ENCODE measurements around the gene PTDSS2. TPM values are rescaled to one million over a fixed set of nuclear protein-coding genes. Genes with fewer than 3 reads are reported as not detected.
"Not testable (repeated sequence)": the region's sequence is repeated elsewhere in the genome, so short reads cannot be mapped to it uniquely, and the experiment has no call there.

Gene PTDSS2
- total and polyA plus RNA-seq, 7 donors = 4.8 to 76.2 (median 30.1) TPM

GRCh38 chr11:431921-432320 is 18.2 kb upstream of the PTDSS2 start:
- 92 to 94% methylated on average over 13 of the region's 13 CpGs for WGBS, 2 donors
- H3K4me1 ChIP-seq = no peaks in the 10 kb centered on the region
- H3K27me3 ChIP-seq = peaks cover 0 to 13% (median 13%) of the 10 kb centered on the region in 3 donors
- no peak for DNase-seq
- no peak overlapping the region for H3K4me3 ChIP-seq
- no peak for TF ChIP-seq POLR2A (IDR thresholded peaks at IDR 0.05)
- no peak for TF ChIP-seq EP300 (IDR thresholded peaks at IDR 0.05)
- no peak for TF ChIP-seq CTCF (IDR thresholded peaks at IDR 0.05)
- no peaks in the 10 kb centered on the region for H3K9me3 ChIP-seq
- intact Hi-C loops (cut with DNase I) = no loop called here
- H3K27ac ChIP-seq = no peak overlapping the region
- no peaks in the 10 kb centered on the region for H3K36me3 ChIP-seq

DNA sequence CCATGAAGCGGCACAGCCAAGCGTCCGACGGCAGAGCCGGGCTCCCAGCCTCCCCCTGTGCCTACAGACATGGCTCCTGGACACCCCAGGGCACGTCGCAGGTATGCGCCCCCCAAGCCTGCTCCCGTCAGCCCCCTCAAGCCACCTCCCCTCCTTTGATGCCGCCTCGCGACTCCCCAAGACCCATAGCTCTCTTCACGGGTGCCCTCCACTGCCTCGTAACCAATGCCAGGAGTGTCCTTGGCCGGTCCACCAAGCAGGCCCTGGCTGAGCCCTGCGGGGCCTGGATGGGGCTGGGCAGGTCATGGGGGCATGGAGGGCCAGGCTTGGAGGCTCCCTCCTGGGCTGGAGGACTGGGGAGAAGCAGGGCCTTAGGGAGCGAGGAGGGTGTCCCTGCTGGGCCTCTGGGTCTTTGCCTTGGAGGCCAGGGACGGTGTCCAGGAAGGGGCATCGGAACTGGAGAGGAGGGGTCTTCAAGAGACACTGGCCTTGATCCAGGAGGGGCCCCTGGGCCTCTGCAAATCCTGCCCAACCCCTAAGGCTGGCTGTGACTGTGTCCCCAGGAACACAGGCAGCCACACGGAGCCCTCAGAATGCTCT is 17.5 kb upstream of the PTDSS2 start:
- intact Hi-C loops (cut with DNase I) = no loop called here
- peaks cover 0 to 18% (median 13%) of the 10 kb centered on the region in 3 donors for H3K27me3 ChIP-seq
- H3K4me3 ChIP-seq = no peak overlapping the region
- no peaks in the 10 kb centered on the region for H3K9me3 ChIP-seq
- DNase-seq = no peak
- no peak overlapping the region for H3K27ac ChIP-seq
- no peaks in the 10 kb centered on the region for H3K36me3 ChIP-seq
- TF ChIP-seq POLR2A (IDR thresholded peaks at IDR 0.05) (no peak), EP300 (IDR thresholded peaks at IDR 0.05) (no peak), CTCF (IDR thresholded peaks at IDR 0.05) (no peak), POLR2AphosphoS5 (IDR thresholded peaks at IDR 0.05) (no peak)
- WGBS, 2 donors = 94% methylated on average over 20 of the region's 20 CpGs
- H3K4me1 ChIP-seq = no peaks in the 10 kb centered on the region

- intact Hi-C loops (cut with DNase I) = no loop called here
- Histone ChIP-seq H3K36me3 (no peaks in the 10 kb centered on the region), H3K4me1 (no peaks in the 10 kb centered on the region), H3K4me3 (no peak overlapping the region), H3K27me3 (peaks cover 0 to 24% (median 13%) of the 10 kb centered on the region in 3 donors), H3K27ac (no peak overlapping the region), H3K9me3 (no peaks in the 10 kb centered on the region)
- DNase-seq = no peak
- TF ChIP-seq CTCF (IDR thresholded peaks at IDR 0.05) (no peak), POLR2A (IDR thresholded peaks at IDR 0.05) (no peak), POLR2AphosphoS5 (IDR thresholded peaks at IDR 0.05) (no peak), EP300 (IDR thresholded peaks at IDR 0.05) (no peak)
- 95% methylated on average over 17 of the region's 17 CpGs for WGBS, 2 donors
Measured at GRCh38 chr11:433111-433510, 17.0 kb upstream of the PTDSS2 start.

DNA sequence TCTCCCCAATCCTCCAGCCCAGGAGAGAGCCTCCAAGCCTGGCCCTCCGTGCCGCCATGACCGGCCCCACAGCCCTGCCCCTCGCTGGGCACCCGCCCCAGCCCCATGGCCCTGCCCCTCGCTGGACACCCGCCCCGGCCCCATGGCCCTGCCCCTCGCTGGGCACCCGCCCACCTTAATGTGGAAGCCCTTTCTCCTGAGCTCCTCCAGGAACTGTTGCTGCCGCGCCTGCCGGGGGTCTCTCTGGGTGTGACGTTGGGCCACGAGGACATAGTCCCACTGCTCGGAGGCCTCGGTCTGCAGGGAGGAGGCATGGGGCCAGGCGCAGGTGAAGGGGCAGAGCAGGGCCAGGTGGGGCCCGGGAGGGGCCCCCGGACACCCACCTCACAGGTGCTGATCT is 16.4 kb upstream of the PTDSS2 start:
- no peak for DNase-seq
- Histone ChIP-seq H3K4me3 (no peak overlapping the region), H3K27me3 (peaks cover 0 to 28% (median 13%) of the 10 kb centered on the region in 3 donors), H3K9me3 (no peaks in the 10 kb centered on the region), H3K36me3 (no peaks in the 10 kb centered on the region), H3K27ac (no peak overlapping the region), H3K4me1 (no peaks in the 10 kb centered on the region)
- intact Hi-C loops (cut with DNase I) = no loop called here
- no peak for TF ChIP-seq EP300 (IDR thresholded peaks at IDR 0.05)
- TF ChIP-seq POLR2A (IDR thresholded peaks at IDR 0.05) = no peak
- no peak for TF ChIP-seq CTCF (IDR thresholded peaks at IDR 0.05)
- TF ChIP-seq POLR2AphosphoS5 (IDR thresholded peaks at IDR 0.05) = no peak
- 84 to 94% methylated on average over 20 of the region's 20 CpGs for WGBS, 2 donors

GRCh38 chr11:434496-434895 is 15.6 kb upstream of the PTDSS2 start:
- Histone ChIP-seq H3K27me3 (peaks cover 0 to 33% (median 13%) of the 10 kb centered on the region in 3 donors), H3K4me3 (no peak overlapping the region), H3K27ac (no peak overlapping the region), H3K4me1 (no peaks in the 10 kb centered on the region), H3K9me3 (no peaks in the 10 kb centered on the region), H3K36me3 (no peaks in the 10 kb centered on the region)
- 91 to 92% methylated on average over 16 of the region's 16 CpGs for whole genome bisulfite sequencing, 2 donors
- no peak for DNase-seq
- intact Hi-C loops (cut with DNase I) = no loop called here
- no peak for TF ChIP-seq CTCF (IDR thresholded peaks at IDR 0.05)
- no peak for TF ChIP-seq POLR2AphosphoS5 (IDR thresholded peaks at IDR 0.05)
- no peak for TF ChIP-seq POLR2A (IDR thresholded peaks at IDR 0.05)
- TF ChIP-seq EP300 (IDR thresholded peaks at IDR 0.05) = no peak

DNA sequence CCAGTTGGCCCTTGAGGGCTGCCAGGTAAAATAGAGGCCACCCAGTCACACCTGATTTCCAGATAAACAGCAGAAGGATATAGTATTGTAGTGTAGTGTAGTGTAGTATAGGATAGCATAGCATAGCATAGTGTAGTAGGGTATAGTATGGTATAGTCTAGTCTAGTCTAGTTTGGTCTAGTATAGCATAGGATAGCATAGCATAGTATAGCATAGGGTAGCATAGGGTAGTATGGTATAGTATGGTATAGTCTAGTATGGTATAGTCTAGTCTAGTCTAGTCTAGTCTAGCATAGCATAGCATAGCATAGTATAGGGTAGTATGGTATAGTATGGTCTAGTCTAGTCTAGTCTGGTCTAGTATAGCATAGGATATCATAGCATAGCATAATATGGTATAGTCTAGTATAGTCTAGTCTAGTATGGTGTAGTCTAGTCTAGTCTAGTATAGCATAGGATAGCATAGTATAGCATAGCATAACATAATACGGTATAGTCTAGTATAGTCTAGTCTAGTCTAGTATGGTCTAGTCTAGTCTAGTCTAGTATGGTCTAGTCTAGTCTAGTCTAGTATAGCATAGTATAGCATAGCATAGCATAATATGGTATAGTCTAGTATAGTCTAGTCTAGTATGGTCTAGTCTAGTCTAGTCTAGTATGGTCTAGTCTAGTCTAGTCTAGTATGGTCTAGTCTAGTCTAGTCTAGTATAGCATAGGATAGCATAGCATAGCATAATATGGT is 14.9 kb upstream of the PTDSS2 start:
- H3K27me3 ChIP-seq = peaks cover 0 to 38% (median 19%) of the 10 kb centered on the region in 3 donors
- H3K4me1 ChIP-seq; intact Hi-C loops (cut with DNase I); DNase-seq; H3K27ac ChIP-seq; H3K36me3 ChIP-seq; H3K9me3 ChIP-seq; H3K4me3 ChIP-seq: not testable (repeated sequence)
- WGBS, 2 donors = 97 to 100% methylated on average over 1 of the region's 1 CpG
